Measurements from ENCODE around the gene TBC1D22A. TPM values are rescaled to one million over a fixed set of nuclear protein-coding genes. Genes with fewer than 3 reads are reported as not detected.

Gene TBC1D22A
- total RNA-seq, 1 donor from 2014 or later: 14.0 TPM

GRCh38 chr22:46800102-46800857, 37.8 kb downstream of the TBC1D22A start:
- no peak for DNase-seq
- intact Hi-C loops (cut with DNase I): no loop called here
- ATAC-seq (ENCODE audit: poor library complexity): no peak

GRCh38 chr22:46801331-46801811, 38.9 kb downstream of the TBC1D22A start:
- intact Hi-C loops (cut with DNase I): no loop called here
- DNase-seq: no peak
- no peak for ATAC-seq (ENCODE audit: poor library complexity)

- ATAC-seq (ENCODE audit: poor library complexity): no peak
- no peak for DNase-seq
- intact Hi-C loops (cut with DNase I): no loop called here
Observed at GRCh38 chr22:46801826-46802607, 39.6 kb downstream of the TBC1D22A start.

GRCh38 chr22:46802608-46803027, 40.2 kb downstream of the TBC1D22A start:
- intact Hi-C loops (cut with DNase I): no loop called here
- ATAC-seq (ENCODE audit: poor library complexity): no peak
- DNase-seq: no peak

GRCh38 chr22:46803031-46803880, 40.8 kb downstream of the TBC1D22A start:
- peak; percentile 74 for DNase-seq
- peak; percentile 74 for ATAC-seq (ENCODE audit: poor library complexity)
- intact Hi-C loops (cut with DNase I): no loop called here

GRCh38 chr22:46803936-46804335, 41.5 kb downstream of the TBC1D22A start:
- intact Hi-C loops (cut with DNase I): no loop called here
- no peak for ATAC-seq (ENCODE audit: poor library complexity)

GRCh38 chr22:46806794-46807193, 44.3 kb downstream of the TBC1D22A start:
- ATAC-seq (ENCODE audit: poor library complexity) (no peak), DNase-seq (no peak)
- intact Hi-C loops (cut with DNase I): no loop called here

More at GRCh38 chr22:46803936-46804335, 41.5 kb downstream of the TBC1D22A start:
- DNase-seq: no peak

- no peak for DNase-seq
- intact Hi-C loops (cut with DNase I): no loop called here
- no peak for ATAC-seq (ENCODE audit: poor library complexity)
Observed at GRCh38 chr22:46807458-46807857, 45.0 kb downstream of the TBC1D22A start.

- ATAC-seq (ENCODE audit: poor library complexity): no peak
- intact Hi-C loops (cut with DNase I): no loop called here
- no peak for DNase-seq
Observed at GRCh38 chr22:46809153-46809885, 46.9 kb downstream of the TBC1D22A start.

- no peak for DNase-seq
- no peak for ATAC-seq (ENCODE audit: poor library complexity)
- intact Hi-C loops (cut with DNase I): no loop called here
Observed at GRCh38 chr22:46810856-46811786, 48.7 kb downstream of the TBC1D22A start.

GRCh38 chr22:46812034-46812605, 49.7 kb downstream of the TBC1D22A start:
- no peak for ATAC-seq (ENCODE audit: poor library complexity)
- no peak for DNase-seq
- intact Hi-C loops (cut with DNase I): no loop called here

GRCh38 chr22:46812788-46813187, 50.3 kb downstream of the TBC1D22A start:
- DNase-seq (no peak), ATAC-seq (ENCODE audit: poor library complexity) (no peak)
- intact Hi-C loops (cut with DNase I): no loop called here

GRCh38 chr22:46813816-46814597, 51.6 kb downstream of the TBC1D22A start:
- no peak for ATAC-seq (ENCODE audit: poor library complexity)
- intact Hi-C loops (cut with DNase I): no loop called here
- no peak for DNase-seq

GRCh38 chr22:46815132-46815531, 52.7 kb downstream of the TBC1D22A start:
- intact Hi-C loops (cut with DNase I): no loop called here
- ATAC-seq (ENCODE audit: poor library complexity) (no peak), DNase-seq (no peak)

GRCh38 chr22:46815559-46815895, 53.1 kb downstream of the TBC1D22A start:
- ATAC-seq (ENCODE audit: poor library complexity): no peak
- no peak for DNase-seq
- intact Hi-C loops (cut with DNase I): no loop called here

GRCh38 chr22:46815896-46816731, 53.7 kb downstream of the TBC1D22A start:
- DNase-seq: no peak
- intact Hi-C loops (cut with DNase I): no loop called here

More at GRCh38 chr22:46815896-46816731, 53.7 kb downstream of the TBC1D22A start:
- ATAC-seq (ENCODE audit: poor library complexity): peak; percentile 48
